ENCODE measurements around the gene TMEM151A.

Gene TMEM151A

DNA sequence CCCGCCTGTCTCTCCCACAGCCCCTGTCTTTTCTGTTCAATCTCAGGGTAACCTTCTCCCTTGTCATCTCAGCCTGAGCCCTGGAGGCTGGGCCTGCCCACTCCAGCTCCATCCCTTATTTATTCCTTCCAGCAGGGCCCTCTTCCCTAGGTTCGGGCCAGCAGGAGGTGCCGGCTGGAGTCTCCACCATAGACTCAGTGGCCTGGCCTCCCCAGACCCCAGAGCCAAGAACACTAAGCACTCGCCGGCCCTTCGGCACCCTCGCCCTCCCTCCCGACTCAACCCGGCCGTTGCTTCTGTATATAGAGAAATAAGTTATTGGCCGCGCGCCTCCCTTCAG is 24.7 kb upstream of the TMEM151A start:
- H3K4me3 ChIP-seq (ENCODE audit: low read depth, low read length): no peak overlapping the region; the same call in 1 of the 2 replicates
- no peak for DNase-seq (ENCODE audit: low read depth)
- TF ChIP-seq, protein P1, sequence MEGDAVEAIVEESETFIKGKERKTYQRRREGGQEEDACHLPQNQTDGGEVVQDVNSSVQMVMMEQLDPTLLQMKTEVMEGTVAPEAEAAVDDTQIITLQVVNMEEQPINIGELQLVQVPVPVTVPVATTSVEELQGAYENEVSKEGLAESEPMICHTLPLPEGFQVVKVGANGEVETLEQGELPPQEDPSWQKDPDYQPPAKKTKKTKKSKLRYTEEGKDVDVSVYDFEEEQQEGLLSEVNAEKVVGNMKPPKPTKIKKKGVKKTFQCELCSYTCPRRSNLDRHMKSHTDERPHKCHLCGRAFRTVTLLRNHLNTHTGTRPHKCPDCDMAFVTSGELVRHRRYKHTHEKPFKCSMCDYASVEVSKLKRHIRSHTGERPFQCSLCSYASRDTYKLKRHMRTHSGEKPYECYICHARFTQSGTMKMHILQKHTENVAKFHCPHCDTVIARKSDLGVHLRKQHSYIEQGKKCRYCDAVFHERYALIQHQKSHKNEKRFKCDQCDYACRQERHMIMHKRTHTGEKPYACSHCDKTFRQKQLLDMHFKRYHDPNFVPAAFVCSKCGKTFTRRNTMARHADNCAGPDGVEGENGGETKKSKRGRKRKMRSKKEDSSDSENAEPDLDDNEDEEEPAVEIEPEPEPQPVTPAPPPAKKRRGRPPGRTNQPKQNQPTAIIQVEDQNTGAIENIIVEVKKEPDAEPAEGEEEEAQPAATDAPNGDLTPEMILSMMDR (IDR thresholded peaks at IDR 0.05; ENCODE audit: low read depth, low read length, missing control alignments): no peak

DNA sequence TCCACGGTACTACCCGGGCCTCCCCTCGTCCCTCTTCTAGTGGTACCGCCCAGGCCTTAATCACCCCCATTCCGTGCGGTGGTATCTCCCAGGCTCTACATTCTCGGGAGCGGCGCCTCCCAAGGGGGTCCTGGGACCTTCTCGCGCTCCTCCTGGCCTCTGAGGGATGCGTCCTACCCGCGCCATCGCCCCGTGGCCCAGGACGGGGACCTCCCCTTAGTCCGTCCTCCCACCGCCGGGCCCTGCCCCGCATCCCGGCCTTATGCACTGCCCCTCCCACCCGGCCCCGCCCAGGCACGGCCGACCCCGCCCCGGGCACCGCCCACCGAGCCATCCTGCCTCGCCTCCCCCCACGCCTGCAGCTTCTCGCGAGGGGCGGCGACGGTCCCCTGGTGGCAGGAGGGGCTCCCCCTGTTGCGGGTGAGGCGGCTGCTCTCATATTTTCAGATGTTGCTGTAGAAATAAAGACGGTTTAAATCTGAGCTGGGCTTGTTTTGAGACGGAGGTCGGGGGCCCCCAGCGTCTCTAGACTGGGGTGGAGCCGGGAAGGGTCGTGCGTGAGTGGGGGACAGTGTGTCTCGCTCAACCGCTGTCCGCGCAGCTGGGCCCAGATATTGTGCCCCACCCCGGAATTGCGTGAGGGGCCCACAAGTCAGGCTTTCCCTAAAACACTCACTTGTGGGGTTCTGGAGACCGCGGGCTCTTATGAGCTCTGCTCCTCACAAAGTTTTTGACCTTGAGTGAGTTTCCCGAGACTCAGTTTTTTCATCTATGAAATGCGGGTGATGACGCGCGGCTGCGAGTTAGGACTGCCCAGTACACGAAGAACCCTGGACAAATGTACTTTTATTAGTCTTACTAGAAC is 24.1 kb upstream of the TMEM151A start:
- H3K4me3 ChIP-seq (ENCODE audit: low read depth, low read length): peak overlapping the region; percentile 60
- no peak for DNase-seq (ENCODE audit: low read depth)
- TF ChIP-seq, protein P1 (IDR thresholded peaks at IDR 0.05; ENCODE audit: low read depth, low read length, missing control alignments): peak; percentile 7

DNA sequence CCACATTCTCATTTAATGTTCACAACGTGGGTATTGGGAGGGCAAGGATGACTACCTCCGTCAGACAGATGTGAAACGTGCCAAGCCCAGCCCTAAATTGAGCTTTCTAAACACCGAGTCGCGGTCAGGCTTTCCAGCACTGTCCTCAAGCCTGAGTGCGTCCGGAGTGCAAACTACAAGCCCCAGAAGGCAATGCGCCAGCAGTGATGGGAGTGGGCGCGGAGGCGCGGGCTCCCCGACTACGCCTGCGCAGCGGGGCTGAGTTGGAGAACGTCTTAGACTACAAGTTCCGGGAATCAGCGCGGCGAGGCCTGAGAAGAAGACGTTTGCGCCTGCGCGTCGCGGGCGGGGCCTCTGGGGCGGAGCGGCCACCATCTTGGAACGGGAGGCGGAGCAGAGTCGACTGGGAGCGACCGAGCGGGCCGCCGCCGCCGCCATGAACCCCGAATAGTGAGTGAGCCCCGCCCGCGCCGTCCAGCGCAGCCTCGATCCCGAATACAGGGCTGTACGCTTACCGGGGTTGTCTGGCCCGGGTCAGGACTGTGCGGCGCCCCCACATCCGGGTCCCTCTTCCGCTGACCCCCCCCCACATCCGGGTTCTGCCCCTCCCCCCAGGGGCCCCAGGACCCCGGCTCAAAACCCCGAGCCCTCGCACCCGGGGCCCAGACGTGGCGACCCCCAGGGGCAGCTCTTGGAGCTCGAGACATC is 23.3 kb upstream of the TMEM151A start, which contains the start of gene RAB1B:
Gene RAB1B (plus strand): TSS at position 396 of the 708 bp plus-strand sequence. CDS start 41 bp downstream, at position 437.
- TF ChIP-seq, protein P1 (IDR thresholded peaks at IDR 0.05; ENCODE audit: low read depth, low read length, missing control alignments): no peak
- DNase-seq (ENCODE audit: low read depth): peak; percentile 98
- H3K4me3 ChIP-seq (ENCODE audit: low read depth, low read length): peak within 1 kb of the TSS; percentile 93

DNA sequence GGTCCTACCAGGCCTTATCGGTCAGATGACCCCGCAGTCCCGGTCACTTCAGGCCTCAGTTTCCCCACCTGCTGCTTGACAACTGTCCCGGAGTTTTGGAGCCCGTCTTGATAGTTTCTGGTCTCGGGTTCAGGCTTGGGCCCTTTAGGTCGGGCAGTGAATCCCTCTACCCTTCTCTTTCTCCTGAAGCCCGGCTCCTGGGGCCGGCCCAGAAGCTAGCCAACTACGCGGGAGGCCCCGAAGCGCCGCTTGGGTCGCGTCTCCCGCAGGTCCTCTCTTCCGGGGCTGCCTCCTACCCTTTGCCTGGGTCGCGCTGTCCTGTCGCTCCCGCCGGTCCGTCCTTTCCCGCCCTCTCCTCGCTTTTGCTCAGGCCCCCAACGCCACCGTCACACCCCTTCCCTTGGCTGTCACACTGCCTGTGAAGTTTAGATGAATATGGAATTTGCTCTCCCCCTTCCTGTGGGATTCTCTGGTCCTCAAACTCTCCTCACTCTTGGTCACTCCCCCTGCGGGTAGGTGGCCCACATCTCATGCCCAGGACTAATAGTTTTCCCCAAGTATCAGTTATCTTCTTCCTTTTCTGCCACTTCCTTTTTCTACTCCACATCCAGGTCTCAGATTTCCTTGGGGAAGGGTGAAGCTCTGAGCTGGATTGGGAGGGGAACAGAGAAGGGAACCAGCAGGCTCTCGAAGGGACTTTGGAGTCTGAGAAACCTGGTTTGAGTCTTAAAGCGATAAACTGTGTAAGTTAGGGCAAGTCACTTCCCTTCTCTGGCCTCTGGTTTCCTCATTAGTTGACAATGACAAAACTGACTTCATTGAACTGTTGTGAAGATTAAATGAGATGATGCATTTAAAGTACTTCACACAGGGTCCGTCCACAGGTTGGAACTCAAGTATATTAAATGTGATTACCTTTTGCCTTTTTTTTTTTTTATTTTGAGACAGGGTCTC is 22.5 kb upstream of the TMEM151A start:
- TF ChIP-seq, protein P1 (IDR thresholded peaks at IDR 0.05; ENCODE audit: low read depth, low read length, missing control alignments): peak; percentile 21
- DNase-seq (ENCODE audit: low read depth): no peak
- peak overlapping the region; percentile 93 for H3K4me3 ChIP-seq (ENCODE audit: low read depth, low read length)

DNA sequence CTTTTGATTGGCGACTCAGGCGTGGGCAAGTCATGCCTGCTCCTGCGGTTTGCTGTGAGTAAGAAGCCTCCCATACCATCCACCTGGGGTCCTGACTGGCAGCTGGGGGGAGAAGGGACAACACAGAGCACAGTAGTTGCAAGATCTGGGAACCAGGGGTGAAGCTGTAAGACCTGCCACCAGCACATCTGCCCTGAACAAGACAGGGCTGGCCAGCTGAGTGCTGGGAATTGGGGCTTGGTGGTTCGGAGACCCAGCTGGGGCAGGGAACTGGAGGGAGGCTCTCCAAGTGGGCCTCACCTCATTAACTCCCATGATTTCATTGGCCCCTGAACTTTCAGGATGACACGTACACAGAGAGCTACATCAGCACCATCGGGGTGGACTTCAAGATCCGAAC is 19.9 kb upstream of the TMEM151A start:
- DNase-seq (ENCODE audit: low read depth): no peak
- no peak overlapping the region for H3K4me3 ChIP-seq (ENCODE audit: low read depth, low read length)
- TF ChIP-seq, protein P1 (IDR thresholded peaks at IDR 0.05; ENCODE audit: low read depth, low read length, missing control alignments): no peak

- H3K4me3 ChIP-seq (ENCODE audit: low read depth, low read length): no peak overlapping the region
- TF ChIP-seq, protein P1 (IDR thresholded peaks at IDR 0.05; ENCODE audit: low read depth, low read length, missing control alignments): no peak
- DNase-seq (ENCODE audit: low read depth): no peak
These were observed 19.1 kb upstream of the TMEM151A start for GRCh38 chr11:66272596-66272995.

Data from GM12864 (cell line).